ENCODE data around the gene SOS2.
"Not testable (repeated sequence)": the region's sequence is repeated elsewhere in the genome, so short reads cannot be mapped to it uniquely, and the experiment has no call there.

The SOS2 gene

DNA sequence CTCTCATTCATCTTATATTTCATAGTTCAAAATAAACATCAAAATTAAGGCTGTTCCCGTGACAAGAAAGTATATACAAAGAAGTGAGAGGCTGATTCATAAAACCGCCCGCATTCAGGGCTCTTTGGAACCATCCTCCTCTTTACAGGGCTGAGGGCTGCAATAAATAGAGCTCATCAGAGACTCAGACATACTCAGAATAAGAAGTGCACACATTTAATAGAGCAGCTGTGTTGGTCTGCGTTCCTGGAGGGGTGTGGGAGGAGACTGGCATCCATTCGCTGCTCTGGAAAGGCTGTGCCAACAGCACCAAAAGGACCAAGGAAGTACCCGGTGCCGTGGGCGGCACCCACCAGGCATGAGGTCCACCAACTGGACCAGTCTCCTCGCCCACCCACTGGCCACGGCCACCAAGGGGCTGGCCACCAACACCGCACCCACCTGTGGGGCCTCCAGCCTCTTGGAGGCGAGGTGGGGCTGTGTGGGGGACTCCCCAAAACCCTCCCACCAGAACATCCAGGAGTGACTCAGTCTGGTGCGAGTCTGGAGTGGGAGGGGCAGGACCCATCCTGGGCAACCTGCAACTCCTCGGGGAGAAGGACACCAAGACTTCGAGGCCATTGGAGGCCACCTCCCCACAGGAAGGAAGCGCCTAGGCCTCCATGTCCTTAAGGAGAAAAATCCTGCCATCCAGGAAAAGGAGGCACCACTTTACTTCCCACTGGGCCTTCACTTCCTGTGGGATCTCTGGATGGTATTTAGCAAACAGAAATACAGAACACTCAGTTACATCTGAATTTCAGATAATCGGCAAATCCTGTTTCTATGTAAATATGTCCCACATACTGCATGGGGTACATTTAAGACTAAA, 147.7 kb downstream of the SOS2 start:
- no peak for DNase-seq

DNA sequence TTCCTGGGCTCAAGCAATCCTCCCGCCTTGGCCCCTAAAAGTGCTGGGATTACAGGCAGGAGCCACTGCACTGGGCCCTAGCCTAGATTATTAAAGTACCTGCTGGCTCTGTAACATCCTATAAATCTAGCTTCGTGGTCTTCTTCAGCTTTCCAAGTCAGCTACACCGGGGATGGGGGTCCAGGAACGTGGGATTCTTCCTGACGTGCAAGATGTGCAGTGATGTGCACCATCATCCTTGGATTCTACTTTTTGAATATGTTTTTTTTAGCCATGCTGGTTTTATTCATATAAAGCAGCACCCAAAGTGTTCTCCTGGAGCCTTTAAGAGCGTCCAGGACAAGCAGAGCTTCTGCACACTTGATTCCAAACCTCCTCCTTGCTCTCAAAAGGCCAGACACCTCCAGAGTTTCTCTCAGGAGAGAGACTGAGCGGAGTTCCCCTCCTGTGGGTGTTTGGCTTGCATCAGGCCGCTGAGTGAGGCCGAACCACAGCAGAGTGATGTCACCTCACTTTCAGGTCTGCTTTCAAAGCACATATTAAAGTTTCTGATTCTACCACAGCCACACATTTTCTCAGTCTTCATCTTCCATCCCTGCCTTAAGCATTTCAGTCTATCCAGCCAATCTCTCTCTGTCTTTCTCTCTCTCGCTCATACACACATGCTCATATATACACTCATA, 148.5 kb downstream of the SOS2 start:
- DNase-seq = no peak

DNA sequence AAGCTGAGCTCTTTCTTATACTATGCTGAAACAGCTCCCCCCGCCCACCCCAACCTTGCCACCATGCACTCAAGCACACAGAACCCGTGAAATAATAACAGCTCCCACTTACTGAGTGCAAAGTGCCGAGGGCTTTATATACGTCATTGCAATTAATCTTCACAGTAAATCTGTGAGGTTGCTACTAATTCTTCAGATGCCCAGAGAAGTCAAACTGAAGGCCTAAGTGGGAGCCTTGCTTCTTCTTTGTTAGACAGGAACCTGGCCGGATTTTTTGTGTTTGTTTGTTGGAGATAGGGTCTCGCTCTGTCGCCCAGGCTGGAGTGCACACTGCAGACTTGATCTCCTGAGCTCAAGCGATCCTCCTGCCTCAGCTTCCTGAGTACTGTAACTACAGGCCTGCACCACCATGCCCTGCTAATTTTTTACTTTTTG, 149.1 kb downstream of the SOS2 start:
- DNase-seq = no peak

DNA sequence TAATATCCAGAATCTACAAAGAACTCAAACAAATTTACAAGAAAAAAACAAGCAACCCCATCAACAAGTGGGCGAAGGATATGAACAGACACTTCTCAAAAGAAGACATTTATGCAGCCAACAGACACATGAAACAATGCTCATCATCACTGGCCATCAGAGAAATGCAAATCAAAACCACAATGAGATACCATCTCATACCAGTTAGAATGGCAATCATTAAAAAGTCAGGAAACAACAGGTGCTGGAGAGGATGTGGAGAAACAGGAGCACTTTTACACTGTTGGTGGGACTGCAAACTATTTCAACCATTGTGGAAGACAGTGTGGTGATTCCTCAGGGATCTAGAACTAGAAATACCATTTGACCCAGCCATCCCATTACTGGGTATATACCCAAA, 152.3 kb downstream of the SOS2 start:
- DNase-seq = not testable (repeated sequence)

DNA sequence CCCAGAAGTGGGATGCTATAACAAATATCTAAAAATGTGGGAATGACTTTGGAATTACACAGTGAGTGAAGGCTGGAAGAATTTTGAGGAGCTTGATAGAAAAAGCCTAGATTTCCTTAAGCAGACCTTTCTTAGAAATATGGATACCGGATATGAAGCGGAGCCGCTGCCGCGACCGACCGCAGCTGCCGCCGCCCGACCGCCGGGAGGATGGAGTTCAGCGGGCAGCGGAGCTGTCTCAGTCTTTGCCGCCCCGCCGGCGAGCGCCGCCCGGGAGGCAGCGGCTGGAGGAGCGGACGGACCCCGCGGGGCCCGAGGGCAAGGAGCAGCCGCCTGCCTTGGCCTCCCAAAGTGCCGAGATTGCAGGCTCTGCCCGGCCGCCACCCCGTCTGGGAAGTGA, 157.7 kb downstream of the SOS2 start:
- not testable (repeated sequence) for DNase-seq

DNA sequence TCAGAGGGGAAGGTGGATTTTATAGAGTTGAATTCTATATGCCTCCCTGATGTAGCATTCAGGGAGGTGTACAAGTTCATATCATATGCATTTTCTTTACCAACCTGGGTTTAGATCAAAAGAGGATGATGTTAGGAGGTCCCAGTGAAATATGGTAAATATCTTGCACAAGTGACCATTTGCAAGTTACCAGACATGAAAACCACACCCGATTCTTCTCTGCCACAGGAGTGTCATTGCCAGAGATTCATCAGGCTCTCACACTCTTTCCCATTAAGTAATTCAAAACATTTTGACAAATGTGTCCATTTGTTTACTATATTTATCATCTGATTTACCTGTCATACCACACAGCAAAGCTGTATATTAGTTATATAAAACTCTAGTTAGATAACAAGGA, 159.0 kb downstream of the SOS2 start:
- no peak for DNase-seq

DNA sequence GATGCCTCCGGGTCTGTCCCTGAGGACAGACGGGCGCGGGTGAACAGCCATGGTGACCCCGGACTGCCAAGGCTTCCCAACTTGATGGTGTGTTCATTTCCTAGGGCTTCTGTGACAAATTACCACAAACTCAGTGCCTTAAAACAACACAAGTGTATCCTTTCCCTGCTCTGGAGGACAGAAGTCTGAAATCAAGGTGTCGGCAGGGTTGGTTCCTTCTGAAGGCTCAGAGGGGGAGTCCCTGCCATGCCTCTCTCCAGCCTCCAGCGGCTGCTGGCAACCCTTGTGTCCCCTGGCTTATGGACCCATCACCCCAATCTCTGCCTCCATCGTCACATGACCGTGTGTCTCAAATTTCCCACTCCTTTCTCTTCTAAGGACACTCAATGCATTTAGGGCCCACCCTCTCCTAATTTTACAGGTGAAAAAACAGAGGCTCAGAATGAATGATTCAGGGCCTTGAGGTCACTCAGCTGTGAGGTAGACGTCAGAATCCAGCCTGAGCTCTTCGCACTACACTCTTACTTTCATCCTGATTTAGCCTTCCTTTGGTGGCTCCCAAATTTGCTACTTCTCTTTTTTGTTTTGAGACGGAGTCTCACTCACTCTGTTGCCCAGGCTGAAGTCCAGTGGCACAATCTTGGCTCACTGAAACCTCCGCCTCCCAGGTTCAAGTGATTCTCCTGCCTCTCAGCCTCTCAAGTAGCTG, 160.4 kb downstream of the SOS2 start:
- no peak for DNase-seq

DNA sequence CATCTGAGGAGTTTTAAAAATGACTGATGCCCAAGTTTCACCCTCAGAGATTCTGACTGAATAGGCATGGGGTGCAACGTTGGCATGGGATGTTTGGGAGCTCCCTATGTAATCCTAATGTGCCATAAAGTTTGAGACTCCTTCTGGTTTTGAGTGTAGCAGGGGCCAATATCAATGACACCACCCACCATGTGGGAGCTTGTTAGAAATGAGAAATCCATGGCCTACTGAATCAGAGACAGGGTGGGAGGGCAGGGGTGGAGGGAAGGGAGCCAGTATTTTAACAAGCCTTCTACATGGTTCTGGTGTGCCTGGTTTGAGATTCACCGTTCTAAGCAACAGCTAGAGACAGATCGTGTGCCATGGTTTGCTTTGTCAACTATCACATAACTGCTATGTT, 161.1 kb downstream of the SOS2 start:
- no peak for DNase-seq

DNA sequence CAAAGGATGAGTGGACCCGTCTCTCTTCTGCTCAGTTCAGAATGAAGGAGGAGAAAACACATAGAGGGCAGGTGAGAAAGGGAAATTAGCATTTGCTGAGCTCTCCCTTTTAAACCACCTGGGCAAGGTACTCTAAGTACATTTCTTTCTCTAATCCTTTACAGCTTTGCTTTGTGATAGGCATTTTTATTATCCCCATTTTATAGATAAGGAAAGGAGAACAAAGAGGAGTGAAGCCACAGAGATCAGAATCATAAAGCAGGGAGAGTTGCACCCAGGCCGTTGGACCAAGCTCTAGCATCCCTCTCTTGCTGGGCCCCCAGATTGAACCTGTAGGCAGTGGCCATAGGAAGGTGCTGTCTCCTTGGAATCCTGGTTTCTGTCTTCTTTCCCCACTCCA, 162.1 kb downstream of the SOS2 start:
- DNase-seq = no peak

DNA sequence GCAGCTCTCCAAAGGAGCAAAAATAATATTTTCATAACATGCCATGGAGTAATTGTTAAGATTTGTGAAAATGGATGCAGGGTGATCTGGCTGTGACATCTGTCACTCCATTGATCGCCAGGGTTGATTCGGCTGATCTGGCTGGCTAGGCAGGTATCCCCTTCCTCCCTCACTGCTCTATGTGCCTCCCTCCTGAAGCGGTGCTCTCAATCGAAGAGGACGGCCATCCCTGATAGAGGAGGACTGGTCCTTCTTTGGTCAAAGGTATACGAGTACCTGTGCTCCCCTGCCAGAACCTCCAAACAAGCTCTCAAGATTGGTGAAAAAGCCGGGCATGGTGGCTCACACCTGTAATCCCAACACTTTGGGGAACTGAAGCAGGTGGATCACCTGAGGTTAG, 162.9 kb downstream of the SOS2 start:
- DNase-seq = no peak

DNA sequence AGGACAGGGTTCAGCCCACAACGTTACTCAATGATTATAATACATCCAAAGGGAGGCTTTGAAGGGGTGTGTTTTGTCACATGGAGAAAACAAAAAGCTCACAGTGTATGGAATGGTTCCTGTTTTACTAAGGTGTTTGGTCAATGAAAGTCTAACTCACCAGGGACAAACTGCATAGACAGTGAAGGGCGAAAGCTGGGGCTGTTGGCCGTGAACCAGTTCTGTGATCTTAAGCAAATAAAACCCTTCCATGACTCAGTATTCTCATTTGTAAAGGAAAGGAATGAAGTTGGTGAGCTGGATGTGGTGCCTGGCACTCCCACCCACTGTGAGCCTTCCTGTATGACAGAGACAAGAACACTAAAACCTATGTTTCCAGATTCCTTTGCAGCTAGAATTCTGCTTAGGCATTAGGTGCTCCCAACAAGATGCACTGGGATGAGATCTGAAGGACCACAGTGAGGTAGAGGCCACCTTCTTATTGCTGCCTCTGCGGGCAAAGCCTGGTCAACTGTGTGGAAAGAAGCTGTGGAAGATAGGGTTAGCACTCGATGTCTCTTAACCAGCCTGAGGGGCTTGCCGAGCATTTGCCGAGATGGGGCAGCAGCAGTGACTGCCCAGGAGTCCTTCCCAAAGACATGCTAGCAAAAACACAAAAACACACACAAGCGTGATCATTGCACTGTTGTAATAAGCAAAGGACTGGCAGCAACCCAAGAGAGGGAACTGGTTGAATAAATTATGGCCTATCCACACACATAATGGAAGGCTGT, 163.5 kb downstream of the SOS2 start:
- DNase-seq = no peak
